ENCODE data around the gene GSK3B.

The GSK3B gene

GRCh38 chr3:119810018-119810435, 284.2 kb downstream of the GSK3B start:
- peak; percentile 95 for FAIRE-seq
- DNase-seq (ENCODE audit: insufficient read length, low spot score), result peak; percentile 69
- TF ChIP-seq TAF1 (IDR thresholded peaks at IDR 0.05; ENCODE audit: low read depth, low read length) (peak; percentile 37; the same call in 1 of the 2 replicates), POLR2AphosphoS5 (IDR thresholded peaks at IDR 0.05; ENCODE audit: low read depth, low read length) (peak; percentile 43; the same call in 1 of the 2 replicates), PAX5 (IDR thresholded peaks at IDR 0.05; ENCODE audit: insufficient read depth, low read length, severe bottlenecking) (no peak)

- peak; percentile 52 for DNase-seq (ENCODE audit: insufficient read length, low spot score)
- FAIRE-seq, result no peak
- TF ChIP-seq SPI1 (IDR thresholded peaks at IDR 0.05; ENCODE audit: low read depth, low read length) (peak; percentile 86), PAX5 (IDR thresholded peaks at IDR 0.05; ENCODE audit: insufficient read depth, low read length, severe bottlenecking) (no peak)
Observed at GRCh38 chr3:119809249-119810017, 284.8 kb downstream of the GSK3B start.

GRCh38 chr3:119808843-119809242, 285.4 kb downstream of the GSK3B start:
- FAIRE-seq (no peak), DNase-seq (ENCODE audit: insufficient read length, low spot score) (no peak)
- TF ChIP-seq POLR2A (IDR thresholded peaks at IDR 0.05; ENCODE audit: low read depth, low read length), result no peak
- TF ChIP-seq POU2F2 (IDR thresholded peaks at IDR 0.05; ENCODE audit: low read depth, low read length), result no peak
- TF ChIP-seq TAF1 (IDR thresholded peaks at IDR 0.05; ENCODE audit: low read depth, low read length), result no peak
- no peak for TF ChIP-seq PAX5 (IDR thresholded peaks at IDR 0.05; ENCODE audit: insufficient read depth, low read length, severe bottlenecking)
- TF ChIP-seq POLR2AphosphoS5 (IDR thresholded peaks at IDR 0.05; ENCODE audit: low read depth, low read length), result no peak
- TF ChIP-seq SPI1 (IDR thresholded peaks at IDR 0.05; ENCODE audit: low read depth, low read length), result no peak

- no peak for DNase-seq (ENCODE audit: insufficient read length, low spot score)
- no peak for FAIRE-seq
- TF ChIP-seq POLR2A (IDR thresholded peaks at IDR 0.05; ENCODE audit: low read depth, low read length) (no peak), POLR2AphosphoS5 (IDR thresholded peaks at IDR 0.05; ENCODE audit: low read depth, low read length) (no peak), POU2F2 (IDR thresholded peaks at IDR 0.05; ENCODE audit: low read depth, low read length) (no peak), PAX5 (IDR thresholded peaks at IDR 0.05; ENCODE audit: insufficient read depth, low read length, severe bottlenecking) (no peak), TAF1 (IDR thresholded peaks at IDR 0.05; ENCODE audit: low read depth, low read length) (no peak), SPI1 (IDR thresholded peaks at IDR 0.05; ENCODE audit: low read depth, low read length) (no peak)
Observed at GRCh38 chr3:119808244-119808643, 286.0 kb downstream of the GSK3B start.

GRCh38 chr3:119800844-119801243, 293.4 kb downstream of the GSK3B start:
- DNase-seq (ENCODE audit: insufficient read length, low spot score) (no peak), FAIRE-seq (no peak)
- no peak for TF ChIP-seq POU2F2 (IDR thresholded peaks at IDR 0.05; ENCODE audit: low read depth, low read length)
- no peak for TF ChIP-seq POLR2AphosphoS5 (IDR thresholded peaks at IDR 0.05; ENCODE audit: low read depth, low read length)
- no peak for TF ChIP-seq POLR2A (IDR thresholded peaks at IDR 0.05; ENCODE audit: low read depth, low read length)
- TF ChIP-seq TAF1 (IDR thresholded peaks at IDR 0.05; ENCODE audit: low read depth, low read length), result no peak
- no peak for TF ChIP-seq SPI1 (IDR thresholded peaks at IDR 0.05; ENCODE audit: low read depth, low read length)
- no peak for TF ChIP-seq PAX5 (IDR thresholded peaks at IDR 0.05; ENCODE audit: insufficient read depth, low read length, severe bottlenecking)

GRCh38 chr3:119796785-119797184, 297.5 kb downstream of the GSK3B start:
- FAIRE-seq (no peak), DNase-seq (ENCODE audit: insufficient read length, low spot score) (no peak)
- no peak for TF ChIP-seq POU2F2 (IDR thresholded peaks at IDR 0.05; ENCODE audit: low read depth, low read length)
- no peak for TF ChIP-seq SPI1 (IDR thresholded peaks at IDR 0.05; ENCODE audit: low read depth, low read length)
- no peak for TF ChIP-seq POLR2A (IDR thresholded peaks at IDR 0.05; ENCODE audit: low read depth, low read length)
- no peak for TF ChIP-seq PAX5 (IDR thresholded peaks at IDR 0.05; ENCODE audit: insufficient read depth, low read length, severe bottlenecking)
- no peak for TF ChIP-seq TAF1 (IDR thresholded peaks at IDR 0.05; ENCODE audit: low read depth, low read length)

- FAIRE-seq (no peak), DNase-seq (ENCODE audit: insufficient read length, low spot score) (no peak)
- TF ChIP-seq SPI1 (IDR thresholded peaks at IDR 0.05; ENCODE audit: low read depth, low read length) (no peak), POLR2AphosphoS5 (IDR thresholded peaks at IDR 0.05; ENCODE audit: low read depth, low read length) (no peak), TAF1 (IDR thresholded peaks at IDR 0.05; ENCODE audit: low read depth, low read length) (no peak), PAX5 (IDR thresholded peaks at IDR 0.05; ENCODE audit: insufficient read depth, low read length, severe bottlenecking) (no peak), POU2F2 (IDR thresholded peaks at IDR 0.05; ENCODE audit: low read depth, low read length) (no peak), POLR2A (IDR thresholded peaks at IDR 0.05; ENCODE audit: low read depth, low read length) (no peak)
Observed at GRCh38 chr3:119796368-119796767, 297.9 kb downstream of the GSK3B start.

GRCh38 chr3:119795849-119796248, 298.4 kb downstream of the GSK3B start:
- FAIRE-seq, result no peak
- no peak for DNase-seq (ENCODE audit: insufficient read length, low spot score)
- TF ChIP-seq POLR2AphosphoS5 (IDR thresholded peaks at IDR 0.05; ENCODE audit: low read depth, low read length), result no peak
- TF ChIP-seq POU2F2 (IDR thresholded peaks at IDR 0.05; ENCODE audit: low read depth, low read length), result no peak
- TF ChIP-seq POLR2A (IDR thresholded peaks at IDR 0.05; ENCODE audit: low read depth, low read length), result no peak
- TF ChIP-seq TAF1 (IDR thresholded peaks at IDR 0.05; ENCODE audit: low read depth, low read length), result no peak

GRCh38 chr3:119794971-119795612, 299.2 kb downstream of the GSK3B start:
- TF ChIP-seq SPI1 (IDR thresholded peaks at IDR 0.05; ENCODE audit: low read depth, low read length) (no peak), POLR2A (IDR thresholded peaks at IDR 0.05; ENCODE audit: low read depth, low read length) (no peak), TAF1 (IDR thresholded peaks at IDR 0.05; ENCODE audit: low read depth, low read length) (no peak), POU2F2 (IDR thresholded peaks at IDR 0.05; ENCODE audit: low read depth, low read length) (no peak), PAX5 (IDR thresholded peaks at IDR 0.05; ENCODE audit: insufficient read depth, low read length, severe bottlenecking) (no peak), POLR2AphosphoS5 (IDR thresholded peaks at IDR 0.05; ENCODE audit: low read depth, low read length) (no peak)
- no peak for DNase-seq (ENCODE audit: insufficient read length, low spot score)
- FAIRE-seq, result no peak

GRCh38 chr3:119794401-119794800, 299.8 kb downstream of the GSK3B start:
- no peak for DNase-seq (ENCODE audit: insufficient read length, low spot score)
- FAIRE-seq, result no peak
- TF ChIP-seq PAX5 (IDR thresholded peaks at IDR 0.05; ENCODE audit: insufficient read depth, low read length, severe bottlenecking) (no peak), POU2F2 (IDR thresholded peaks at IDR 0.05; ENCODE audit: low read depth, low read length) (no peak), POLR2AphosphoS5 (IDR thresholded peaks at IDR 0.05; ENCODE audit: low read depth, low read length) (no peak), SPI1 (IDR thresholded peaks at IDR 0.05; ENCODE audit: low read depth, low read length) (no peak)
